H4 (cell line): ENCODE measurements around the gene LRRC38. TPM values are rescaled to one million over a fixed set of nuclear protein-coding genes. Genes with fewer than 3 reads are reported as not detected.
"Not testable (repeated sequence)": the region's sequence is repeated elsewhere in the genome, so short reads cannot be mapped to it uniquely, and the experiment has no call there.

Experiments used
- DNase-seq: peaks from one replicate; pipeline ENCODE4 v3.0.0-alpha.2; 2015; ENCODE audit warnings: low spot score
- total RNA-seq: library from RNA; depleted of rRNA; stranded (reverse); fragments of >200 nt; shearing (Covaris generic); gene quantifications from 2 replicates; pipeline ENCODE4 v1.2.3, GENCODE V29; 2014; rRNA removed

The LRRC38 gene, protein sequence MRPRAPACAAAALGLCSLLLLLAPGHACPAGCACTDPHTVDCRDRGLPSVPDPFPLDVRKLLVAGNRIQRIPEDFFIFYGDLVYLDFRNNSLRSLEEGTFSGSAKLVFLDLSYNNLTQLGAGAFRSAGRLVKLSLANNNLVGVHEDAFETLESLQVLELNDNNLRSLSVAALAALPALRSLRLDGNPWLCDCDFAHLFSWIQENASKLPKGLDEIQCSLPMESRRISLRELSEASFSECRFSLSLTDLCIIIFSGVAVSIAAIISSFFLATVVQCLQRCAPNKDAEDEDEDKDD
- total RNA-seq = not detected in 2 replicates

DNA sequence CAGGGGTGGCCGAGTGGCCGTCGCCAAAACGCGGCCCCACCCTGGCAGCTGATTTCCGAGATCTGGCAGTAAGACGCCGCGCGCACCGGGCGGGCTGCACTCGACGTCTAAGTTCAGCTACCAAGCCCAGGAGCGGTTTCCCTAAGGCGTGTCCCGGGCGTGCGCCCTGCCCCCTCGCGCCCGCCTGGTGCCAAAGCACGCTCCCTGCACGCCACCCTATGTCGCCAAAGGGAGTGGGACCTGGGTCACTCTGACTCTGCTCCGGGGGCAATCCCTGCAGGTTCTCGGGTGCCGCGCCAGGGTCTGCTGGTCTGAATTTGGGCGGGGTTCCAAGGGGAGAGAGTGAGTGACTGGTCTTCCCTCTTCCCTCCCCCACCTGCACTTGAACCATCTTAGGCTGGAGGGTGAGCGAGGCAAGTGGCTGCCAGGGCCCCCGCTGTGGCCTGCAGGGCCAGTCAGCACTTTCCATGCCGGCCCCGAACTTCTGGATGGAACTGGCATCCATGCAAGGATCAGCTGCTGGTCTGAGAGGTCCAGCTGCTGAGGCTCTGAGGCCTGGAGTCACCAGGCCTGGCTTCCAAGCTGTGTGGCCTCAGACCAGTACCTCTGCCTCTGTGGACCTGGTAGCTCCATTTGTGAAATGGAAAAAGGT is at the start of gene LRRC38:
Gene LRRC38, minus strand, starts transcription at position 109 of the 652 bp plus-strand sequence. CDS start 410 bp downstream, outside the sequence.
- no peak for DNase-seq

DNA sequence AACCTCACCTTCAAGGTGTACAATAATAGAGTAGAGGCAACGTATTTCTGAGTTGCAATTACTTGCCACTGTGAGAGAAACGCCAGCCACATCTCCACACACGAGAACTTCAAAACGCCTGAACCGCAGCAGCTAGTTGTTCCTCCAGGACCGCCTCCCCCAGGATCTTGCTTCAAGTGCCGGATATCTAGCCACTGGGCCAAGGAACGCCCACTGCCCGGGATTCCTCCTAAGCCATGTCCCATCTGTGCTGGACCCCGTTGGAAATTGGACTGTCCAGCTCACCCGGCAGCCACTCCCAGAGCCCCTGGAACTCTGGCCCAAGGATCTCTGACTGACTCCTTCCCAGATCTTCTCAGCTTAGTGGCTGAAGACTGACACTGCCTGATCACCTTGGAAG is 49.2 kb upstream of the LRRC38 start:
- not testable (repeated sequence) for DNase-seq

DNA sequence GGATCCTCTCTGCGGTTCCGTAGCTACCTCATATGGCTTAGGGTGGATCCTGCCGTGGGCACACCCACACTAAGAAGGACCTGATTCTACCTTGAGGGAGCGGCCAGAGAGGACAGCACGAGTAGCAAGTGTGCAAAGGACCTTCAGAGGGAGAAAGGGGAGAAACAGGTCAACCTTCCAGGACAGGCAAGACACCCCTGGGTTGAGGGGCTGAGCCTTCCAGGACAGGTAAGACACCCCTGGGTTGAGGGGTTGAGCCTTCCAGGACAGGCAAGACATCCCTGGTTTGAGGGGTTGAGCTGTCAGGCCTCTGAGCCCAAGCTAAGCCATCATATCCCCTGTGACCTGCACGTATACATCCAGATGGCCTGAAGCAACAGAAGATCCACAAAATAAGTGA is 46.7 kb upstream of the LRRC38 start:
- no peak for DNase-seq

DNA sequence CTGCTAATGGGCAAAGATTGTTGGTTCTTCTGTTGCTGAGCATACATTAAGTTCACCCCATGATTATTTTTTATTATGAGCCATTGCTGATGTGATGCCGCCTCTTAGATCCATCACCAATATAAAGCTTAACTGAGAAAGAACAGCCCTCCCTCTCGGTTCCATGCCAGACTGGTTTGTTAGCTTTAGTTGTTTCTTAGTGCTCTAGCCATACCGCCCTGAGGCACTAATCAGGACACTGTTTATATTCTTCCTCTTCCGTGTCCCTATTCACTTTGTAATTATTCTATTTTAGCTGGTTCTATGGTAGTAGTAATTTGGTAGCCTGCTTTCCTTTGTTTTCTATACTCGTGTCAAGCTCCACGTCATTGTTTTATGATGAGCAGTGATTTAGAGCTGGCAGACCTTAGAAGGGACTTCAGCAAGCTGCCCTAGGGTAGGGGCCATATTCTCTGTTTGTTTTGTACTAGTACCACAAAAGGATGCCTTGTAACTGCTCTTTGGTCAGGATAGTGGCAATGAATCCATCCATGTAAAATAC is 42.5 kb upstream of the LRRC38 start:
- DNase-seq = no peak

DNA sequence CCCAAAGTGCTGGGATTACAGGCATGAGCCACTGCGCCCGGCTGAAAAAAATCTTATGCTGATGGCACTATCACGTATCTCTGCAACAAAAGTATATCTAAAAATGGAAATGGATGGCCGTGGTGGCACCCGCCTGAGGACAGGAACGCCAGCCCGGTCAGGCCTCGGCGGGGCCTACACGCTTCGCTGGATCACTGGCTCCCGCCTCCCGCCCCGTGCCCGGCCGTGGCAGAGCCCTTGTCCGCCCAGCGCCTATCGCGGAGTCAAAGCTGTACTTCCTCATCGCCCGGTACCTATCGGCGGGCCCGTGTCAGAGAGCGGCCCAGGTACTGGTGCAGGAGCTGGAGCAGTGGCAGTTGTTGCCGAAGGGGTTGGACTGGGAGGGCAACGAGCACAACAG is 41.0 kb upstream of the LRRC38 start:
- no peak for DNase-seq

DNA sequence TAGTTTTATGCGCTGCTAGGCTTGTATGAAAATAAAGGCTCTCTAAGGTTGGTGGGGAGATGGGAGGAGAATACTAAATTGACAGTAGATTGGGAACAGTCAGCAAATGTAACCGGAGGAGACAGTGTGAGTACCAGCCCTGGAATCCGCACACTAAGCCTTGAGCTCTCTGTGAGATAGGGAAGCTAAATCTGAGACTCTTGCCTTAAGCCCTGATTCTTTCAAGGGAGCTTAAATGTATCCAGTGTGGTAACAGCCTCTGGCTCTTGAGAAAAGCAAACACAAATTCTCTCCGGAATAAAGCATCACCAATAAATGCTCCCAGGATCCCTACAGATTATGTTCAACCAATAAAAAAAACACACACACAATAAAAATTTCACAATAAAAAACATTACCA is 36.9 kb upstream of the LRRC38 start:
- DNase-seq = no peak

DNA sequence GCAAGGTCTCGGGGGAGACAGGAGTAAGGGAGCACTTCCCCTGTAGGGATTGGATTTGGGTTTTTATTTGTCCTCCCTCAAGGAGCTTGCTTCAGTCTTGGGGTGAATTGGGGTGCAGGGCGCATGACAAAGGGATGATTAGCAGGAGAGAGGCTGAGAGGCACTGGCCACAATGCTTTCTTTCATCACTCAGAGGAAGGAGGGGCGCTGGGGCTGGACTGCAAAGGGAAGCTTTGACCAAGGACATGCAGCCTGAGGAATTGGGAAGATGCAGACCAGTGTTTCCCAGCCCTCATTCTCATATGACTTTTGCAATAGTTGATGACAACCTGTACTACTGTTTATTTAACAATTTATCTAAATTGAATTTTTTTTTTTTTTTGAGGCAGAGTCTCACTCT is 35.7 kb upstream of the LRRC38 start:
- DNase-seq = no peak

DNA sequence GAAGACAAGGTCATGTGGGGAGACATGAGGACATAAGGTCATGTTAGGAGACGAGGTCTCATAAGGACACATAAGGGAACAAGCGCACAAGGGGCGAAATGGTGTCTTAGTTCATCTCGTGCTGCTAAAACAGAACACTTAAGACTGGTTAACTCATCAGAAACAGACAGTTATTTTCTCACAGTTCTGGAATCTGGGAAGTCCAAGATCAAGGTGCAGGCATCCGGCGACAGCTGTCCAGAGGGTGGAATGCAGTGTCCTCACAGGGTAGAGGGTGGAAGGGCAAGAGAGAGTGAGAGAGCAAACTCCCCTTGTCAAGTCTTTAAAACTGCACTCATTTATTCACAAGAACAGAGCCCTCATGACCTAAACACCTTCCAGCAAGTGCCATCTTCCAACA is 35.2 kb upstream of the LRRC38 start:
- no peak for DNase-seq

DNA sequence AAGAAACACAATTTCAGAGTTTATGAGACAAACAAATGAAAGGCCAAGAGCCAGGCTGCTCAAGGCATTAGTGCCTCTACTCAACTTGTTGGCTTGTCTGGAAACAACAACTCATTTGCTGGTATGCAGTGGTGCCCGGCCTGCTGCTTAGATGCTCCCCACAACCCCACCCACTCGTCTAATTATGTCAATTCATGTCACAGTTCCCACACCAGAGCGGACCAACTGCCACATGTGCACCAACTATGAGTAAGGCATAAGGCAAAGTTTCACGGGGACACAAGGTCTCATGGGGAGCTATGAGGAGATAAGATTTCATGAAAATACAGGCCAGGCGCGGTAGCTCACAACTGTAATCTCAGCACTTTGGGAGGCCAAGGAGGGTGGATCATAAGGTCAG is 34.5 kb upstream of the LRRC38 start:
- no peak for DNase-seq

DNA sequence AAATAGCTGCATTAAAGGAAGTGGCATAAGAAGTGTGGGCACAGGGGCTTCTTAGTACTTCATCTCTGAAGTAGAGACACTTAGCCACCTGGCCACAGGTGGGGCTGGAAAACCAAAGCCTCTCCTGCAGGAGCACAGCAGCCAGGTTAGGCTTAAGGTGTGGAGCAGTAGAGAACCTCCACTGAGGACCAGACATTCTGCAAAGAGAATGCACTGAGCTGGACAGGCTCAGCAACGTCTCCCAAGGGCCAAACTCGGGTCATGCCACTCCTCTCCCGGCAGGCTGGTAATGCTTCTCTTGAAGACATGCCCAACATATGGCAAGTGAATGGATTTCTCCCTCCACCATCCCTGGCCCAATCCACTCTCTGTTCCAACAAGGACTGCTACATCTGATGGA is 33.0 kb upstream of the LRRC38 start:
- no peak for DNase-seq

DNA sequence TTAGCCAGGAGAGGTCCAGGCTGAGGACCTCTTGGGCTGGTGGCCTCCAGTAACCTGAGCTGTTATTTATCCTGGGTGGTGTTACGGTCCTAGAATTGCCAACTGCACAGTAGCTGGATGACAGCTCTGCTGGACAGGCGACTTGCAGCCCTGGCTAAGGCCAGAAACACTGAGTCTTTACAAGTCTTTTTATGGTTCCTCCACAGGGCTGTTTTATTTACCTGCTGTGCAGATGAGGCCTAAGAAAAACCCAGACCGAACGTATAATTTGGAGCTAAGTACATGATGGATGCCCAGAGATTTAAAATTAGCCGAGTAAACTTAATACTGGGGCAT is 30.4 kb upstream of the LRRC38 start:
- no peak for DNase-seq

DNA sequence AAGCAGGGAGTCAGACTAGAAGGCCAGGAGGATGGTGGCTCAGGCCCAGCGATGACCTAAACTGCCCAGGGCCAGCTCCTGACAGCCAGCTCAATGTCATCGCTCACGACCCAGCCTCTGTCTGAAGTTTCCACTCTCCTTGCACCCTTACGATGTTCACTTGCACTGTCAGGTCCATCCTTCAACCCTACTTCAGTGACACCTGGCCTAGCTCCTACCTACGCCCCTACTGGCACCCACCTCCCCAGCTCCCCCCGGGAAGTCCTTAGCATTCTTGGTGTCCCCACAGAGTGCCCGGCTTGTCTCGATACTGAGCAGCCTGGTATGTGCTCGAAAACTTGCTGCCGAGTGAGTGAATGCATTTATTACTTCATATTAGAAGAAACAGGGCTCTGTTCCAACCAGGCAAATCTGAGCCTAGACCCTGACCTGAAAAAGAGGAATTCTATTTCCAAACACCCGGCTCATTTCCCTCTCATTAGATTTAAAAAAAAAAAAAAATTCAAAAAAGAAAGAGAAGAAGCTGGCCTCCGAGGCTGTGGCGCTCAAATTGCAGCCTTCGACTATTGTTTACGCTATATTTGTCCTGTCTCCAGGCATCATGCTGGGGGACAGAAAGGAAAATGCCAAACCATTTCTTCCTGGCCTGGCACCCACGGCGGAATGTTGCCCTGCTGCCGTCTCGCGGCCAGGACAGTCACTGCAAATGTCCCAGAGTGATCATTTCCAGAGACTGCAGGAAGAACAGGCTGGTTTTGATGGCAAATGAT is 29.8 kb upstream of the LRRC38 start:
- peak; percentile 72 for DNase-seq

DNA sequence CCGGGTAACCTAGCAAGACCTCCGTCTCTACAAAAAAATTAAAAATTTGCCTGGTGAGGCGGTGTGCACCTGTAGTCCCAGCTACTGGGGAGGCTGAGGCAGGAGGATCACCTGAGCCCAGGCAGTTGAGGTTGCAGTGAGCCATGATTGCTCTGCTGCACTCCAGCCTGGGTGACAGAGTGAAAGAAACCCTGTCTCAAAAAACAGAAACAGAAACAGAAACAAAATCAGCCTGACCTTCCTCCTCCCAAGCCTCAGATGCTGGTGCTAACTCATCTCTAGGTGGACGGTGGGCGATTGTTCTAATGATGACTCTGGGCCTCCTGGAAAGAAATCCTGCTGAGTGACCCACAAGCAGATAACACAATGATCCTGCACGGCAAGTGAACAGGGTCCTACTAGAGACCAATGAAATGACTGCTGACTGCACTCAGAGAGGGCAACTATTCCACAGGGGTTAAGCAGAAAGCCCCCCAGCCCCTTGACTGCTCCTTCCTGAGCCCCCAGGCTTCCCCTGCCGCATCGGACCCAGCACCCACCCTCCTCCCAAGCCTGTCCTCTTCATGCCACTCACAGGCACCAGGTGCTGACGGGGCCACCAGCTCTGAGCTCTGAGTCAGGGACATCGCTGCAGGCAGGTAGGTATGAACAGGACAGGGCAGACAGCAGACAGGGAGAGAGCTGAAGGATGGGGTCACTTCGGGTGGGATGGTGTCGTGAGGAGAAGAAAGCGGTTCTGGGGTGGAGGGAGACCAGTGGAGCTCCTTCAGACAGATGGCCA is 27.8 kb upstream of the LRRC38 start:
- no peak for DNase-seq

DNA sequence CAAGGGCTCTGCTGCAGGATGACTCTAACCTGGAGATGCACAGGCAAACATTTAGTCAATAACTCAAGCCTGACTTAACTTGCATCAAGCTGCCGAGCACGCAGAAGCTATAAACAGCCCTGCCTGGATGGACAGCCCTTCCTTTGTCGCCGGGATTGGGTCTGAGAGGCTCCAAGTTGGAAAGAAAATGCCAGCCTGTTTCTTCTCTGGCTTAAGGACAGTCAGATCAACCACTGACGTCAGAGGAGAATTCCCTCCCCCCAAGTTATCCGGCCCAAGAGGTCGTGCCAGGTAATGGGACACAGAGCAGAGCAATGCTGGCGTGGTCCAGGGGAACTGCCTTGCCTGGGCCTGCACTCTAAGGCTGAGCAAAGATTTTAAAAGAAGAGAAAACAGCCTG is 27.1 kb upstream of the LRRC38 start:
- no peak for DNase-seq

DNA sequence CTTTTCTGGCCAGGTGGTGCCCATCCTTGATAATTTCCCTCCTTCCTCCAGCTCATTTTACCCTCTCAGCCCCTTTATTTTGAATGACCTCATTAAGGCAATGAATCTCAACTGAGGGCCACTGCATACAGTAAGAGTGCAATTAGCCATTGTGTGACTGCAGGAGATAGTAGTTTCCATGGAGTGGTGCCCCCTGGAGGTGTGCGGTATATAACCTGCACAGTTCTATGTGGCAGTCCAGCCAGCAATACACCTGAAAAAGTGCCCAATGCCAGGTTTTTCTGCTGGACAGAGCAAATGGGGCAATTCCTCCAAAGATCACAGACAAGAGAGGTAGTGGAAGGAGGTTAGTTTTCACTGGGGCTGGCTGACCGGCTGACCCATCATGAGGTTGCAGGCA is 25.9 kb upstream of the LRRC38 start:
- no peak for DNase-seq

DNA sequence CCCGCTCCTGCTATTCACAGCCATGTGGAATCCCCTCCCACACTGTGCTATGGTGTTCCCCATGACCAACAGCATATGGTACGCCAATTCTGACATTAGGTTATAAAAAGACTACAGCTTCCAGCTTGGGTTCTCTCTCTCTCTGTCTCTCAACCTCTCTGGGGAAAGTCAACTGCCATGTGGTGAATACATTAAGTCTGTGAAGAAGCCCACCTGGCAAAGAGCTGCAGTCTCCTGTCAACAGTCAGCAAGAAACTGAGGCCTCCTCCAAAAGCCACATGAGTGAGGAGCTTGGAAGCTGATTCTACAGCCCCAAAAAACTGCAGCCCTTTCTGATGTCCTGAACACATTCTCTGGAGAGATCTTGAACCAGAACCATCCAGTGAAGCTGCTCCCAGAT is 25.0 kb upstream of the LRRC38 start:
- DNase-seq = no peak

DNA sequence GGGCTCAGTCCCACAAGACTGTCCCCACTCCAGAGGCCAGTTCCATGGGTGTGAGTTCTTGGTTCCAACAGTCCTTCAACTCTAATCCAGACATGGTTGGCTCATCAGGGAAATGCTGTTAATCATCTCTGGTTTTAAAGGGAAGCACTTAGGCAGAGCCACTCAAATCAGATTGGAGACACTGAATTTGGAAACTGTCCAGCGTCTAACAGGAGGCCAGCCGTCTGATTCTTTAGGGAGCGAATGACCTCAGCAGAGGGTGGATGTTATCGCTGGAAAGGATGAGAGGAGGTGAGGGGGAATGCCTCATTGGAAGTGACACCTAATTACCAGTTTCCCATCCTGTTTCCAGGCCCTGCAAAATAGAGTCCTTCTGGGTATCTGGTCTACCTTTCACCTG is 22.8 kb upstream of the LRRC38 start:
- DNase-seq = no peak

DNA sequence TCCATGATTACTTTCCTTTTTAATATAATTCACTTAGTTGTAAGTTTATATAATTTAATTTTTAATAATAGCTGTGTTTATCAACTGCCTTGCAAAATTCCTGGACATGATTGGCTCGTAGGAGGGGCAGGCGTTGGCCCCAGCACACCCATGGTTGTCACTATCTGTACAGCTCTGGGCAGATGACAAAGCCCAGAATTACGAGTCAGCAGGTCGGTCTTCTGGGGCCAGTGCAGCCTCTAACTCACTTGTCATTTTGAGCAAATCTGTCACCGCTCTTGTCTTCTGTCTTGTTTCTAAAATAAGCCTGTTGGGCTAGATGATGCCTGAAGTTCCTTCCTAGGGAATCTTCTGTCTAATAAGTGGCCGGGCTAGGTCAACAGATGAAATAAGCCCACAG is 21.4 kb upstream of the LRRC38 start:
- DNase-seq = no peak

DNA sequence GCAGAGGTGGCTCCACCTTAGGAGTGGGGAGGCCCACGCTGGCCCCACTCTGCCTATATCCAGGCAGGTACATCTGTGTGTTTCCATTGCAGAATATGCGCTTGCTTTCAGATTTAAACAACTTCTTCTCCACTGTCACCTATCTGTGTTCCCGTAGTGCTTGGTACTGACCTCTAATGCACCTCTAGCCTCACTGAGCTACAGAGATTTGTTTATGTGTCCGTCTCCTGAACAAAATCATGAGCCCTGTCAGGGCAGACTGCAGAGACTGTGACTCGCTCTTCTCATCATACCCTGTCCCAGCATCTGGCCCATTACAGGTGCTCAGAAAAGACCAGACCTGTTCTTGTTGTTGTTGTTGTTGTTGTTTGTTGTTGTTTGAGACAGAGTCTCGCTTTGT is 14.5 kb upstream of the LRRC38 start:
- DNase-seq = no peak

DNA sequence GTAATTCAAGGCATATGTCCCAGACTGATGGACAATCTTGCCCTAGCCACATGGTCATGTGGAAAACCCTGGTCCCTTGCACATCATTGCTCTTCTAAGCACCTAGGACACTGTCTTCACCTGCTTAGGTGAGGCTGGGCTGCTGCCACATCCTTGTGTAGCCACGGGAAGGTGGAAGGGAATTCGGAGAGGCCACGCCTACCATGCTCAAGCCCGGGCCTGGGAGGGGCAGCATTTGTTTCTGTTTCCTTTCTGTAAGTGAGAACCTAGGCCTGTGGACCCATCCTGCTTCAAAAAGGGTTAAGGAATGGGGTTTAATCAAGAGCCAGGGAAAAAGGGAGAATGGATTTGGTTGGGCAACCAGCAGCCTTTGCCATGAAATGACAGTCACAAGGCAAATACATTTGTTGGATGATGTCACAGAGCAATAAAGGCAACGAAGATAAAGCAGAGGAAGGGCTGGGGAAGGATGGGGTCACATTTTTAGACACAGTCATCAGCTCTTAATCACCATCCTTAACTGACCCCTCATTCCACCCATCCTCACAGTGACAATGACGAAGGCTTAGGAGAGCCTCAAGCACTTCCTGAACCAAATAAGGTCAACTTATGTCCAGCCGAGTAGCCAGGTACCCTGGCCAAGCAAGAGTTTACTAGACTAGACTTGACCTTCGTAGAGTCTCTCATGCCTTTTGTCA is 10.1 kb upstream of the LRRC38 start:
- DNase-seq = no peak

DNA sequence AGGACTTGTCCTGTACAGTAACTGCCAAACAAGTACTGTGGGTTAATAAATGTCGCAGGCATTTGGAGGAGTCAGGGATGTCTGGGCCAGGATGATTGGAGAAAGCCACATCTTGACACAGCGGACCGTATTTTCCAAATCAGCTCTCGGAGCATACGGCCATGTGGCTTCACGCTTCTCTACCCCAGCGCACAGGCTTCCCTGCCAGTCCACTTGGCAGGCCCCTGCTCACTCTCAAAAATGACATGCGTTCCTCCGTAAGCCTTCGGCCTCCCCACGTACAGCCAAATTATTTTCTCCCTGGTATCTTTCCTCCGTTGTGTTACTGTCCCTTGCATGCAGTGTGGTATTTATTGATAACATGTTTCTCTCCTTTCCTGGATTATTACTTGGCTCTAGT is 7.2 kb upstream of the LRRC38 start:
- no peak for DNase-seq
